ENCODE data around the gene HAGHL. TPM values are rescaled to one million over a fixed set of nuclear protein-coding genes. Genes with fewer than 3 reads are reported as not detected.

Gene HAGHL
- total RNA-seq: 1 to 10 TPM in 4 of 6 experiments, under 1 TPM in 2; 0.83 to 2.5 (median 1.3) TPM
- long read RNA-seq: 0 reads

- 5% methylated on average over 4 of the region's 88 CpGs for WGBS (ENCODE audit: insufficient coverage, low coverage, low lambda C conversion rate, missing lambda C conversion rate)
- H3K4me3 ChIP-seq: peak within 1 kb of the TSS; percentile 18 to 40 (median 25)
These were observed at the start of gene HAGHL, which contains the start of gene CCDC78 for GRCh38 chr16:726438-727290. TSS of gene HAGHL (plus strand) at chr16:727106. CDS start at chr16:727510, 404 bp downstream. TSS of gene CCDC78 (minus strand) at chr16:726443. CDS start at chr16:726367, 76 bp downstream.

GRCh38 chr16:677316-678190 is 49.4 kb upstream of the HAGHL start:
- H3K9me3 ChIP-seq: no peaks in the 10 kb centered on the region
- no peak overlapping the region for H3K27ac ChIP-seq
- no peak for DNase-seq
- intact Hi-C loops (cut with DNase I): no loop called here
- no peak for TF ChIP-seq POLR2A (IDR thresholded peaks at IDR 0.05)
- TF ChIP-seq CTCF (IDR thresholded peaks at IDR 0.05): no peak
- H3K27me3 ChIP-seq: no peaks in the 10 kb centered on the region
- peaks cover 0 to 23% (median 10%) of the 10 kb centered on the region in 4 donors for H3K4me1 ChIP-seq
- no peak overlapping the region for H3K4me3 ChIP-seq
- peaks cover 0 to 21% (median 7%) of the 10 kb centered on the region in 4 donors for H3K36me3 ChIP-seq
- WGBS (ENCODE audit: insufficient coverage, low coverage, low lambda C conversion rate, missing lambda C conversion rate): 62% methylated on average over 8 of the region's 57 CpGs
- ATAC-seq: no peak

More at GRCh38 chr16:726438-727290, at the start of gene HAGHL, which contains the start of gene CCDC78:
- Histone ChIP-seq H3K4me1 (peaks cover 0 to 17% (median 1%) of the 10 kb centered on the region in 4 donors), H3K27ac (no peak within 1 kb of the TSS), H3K27me3 (no peaks in the 10 kb centered on the region), H3K36me3 (no peaks in the 10 kb centered on the region), H3K9me3 (no peaks in the 10 kb centered on the region)
- no peak for TF ChIP-seq POLR2A (IDR thresholded peaks at IDR 0.05)
- TF ChIP-seq CTCF (IDR thresholded peaks at IDR 0.05): no peak
- DNase-seq (peak in 1 of 3 donors; percentile 49), ATAC-seq (peak in 3 of 4 donors; percentile 8 to 41 (median 15))
- intact Hi-C loops (cut with DNase I): no loop called here

- DNase-seq (peak in 1 of 3 donors; percentile 72), ATAC-seq (no peak)
- H3K27ac ChIP-seq: peak overlapping the region in 1 of 3 donors; percentile 18
These were observed 48.6 kb upstream of the HAGHL start for GRCh38 chr16:678209-678857.

More at GRCh38 chr16:678209-678857, 48.6 kb upstream of the HAGHL start:
- H3K36me3 ChIP-seq: peaks cover 0 to 18% (median 7%) of the 10 kb centered on the region in 4 donors
- no peak overlapping the region for H3K4me3 ChIP-seq
- peaks cover 0 to 30% (median 11%) of the 10 kb centered on the region in 4 donors for H3K4me1 ChIP-seq
- H3K9me3 ChIP-seq: no peaks in the 10 kb centered on the region
- WGBS (ENCODE audit: insufficient coverage, low coverage, low lambda C conversion rate, missing lambda C conversion rate): no CpG with 5 or more reads among the region's 21 CpGs
- intact Hi-C loops (cut with DNase I): no loop called here
- no peak for TF ChIP-seq CTCF (IDR thresholded peaks at IDR 0.05)
- no peak for TF ChIP-seq POLR2A (IDR thresholded peaks at IDR 0.05)
- no peaks in the 10 kb centered on the region for H3K27me3 ChIP-seq
